Suprapubic skin (tissue), 4 donors: Measurements from ENCODE around the gene SLC22A2. TPM values are rescaled to one million over a fixed set of nuclear protein-coding genes. Genes with fewer than 3 reads are reported as not detected.

Source experiments
- DNase-seq, 2 donors: peaks; one replicate each; pipeline ENCODE4 v3.0.0-alpha.2; 2019; ENCODE audit warnings: low spot score in 2 of 2
- H3K27ac ChIP-seq: fragments of 200-600 bp; sonication (generic); one replicate; pipeline ENCODE4 v1.5.1; 2019
- H3K27me3 ChIP-seq: fragments of 200-600 bp; sonication (generic); one replicate; pipeline ENCODE4 v1.5.1; 2019
- H3K36me3 ChIP-seq: fragments of 200-600 bp; sonication (generic); one replicate; pipeline ENCODE4 v1.5.1; 2019
- H3K4me1 ChIP-seq: fragments of 200-600 bp; sonication (generic); one replicate; pipeline ENCODE4 v1.5.1; 2019
- H3K4me3 ChIP-seq: fragments of 200-600 bp; sonication (generic); one replicate; pipeline ENCODE4 v1.5.1; 2019; ENCODE audit warnings: mild to moderate bottlenecking
- H3K9me3 ChIP-seq: fragments of 200-600 bp; sonication (generic); one replicate; pipeline ENCODE4 v1.5.1; 2019
- EP300 ChIP-seq: sonication (generic); formaldehyde crosslinking; IDR thresholded peaks from one replicate; pipeline ENCODE4 v1.6.1; 2017; ENCODE audit warnings: antibody characterized with exemption
- POLR2A ChIP-seq, 2 donors: fragments of 450-650 bp; IDR thresholded peaks; one replicate each; pipeline ENCODE4 v1.6.1; 2017; ENCODE audit warnings: antibody characterized with exemption in 2 of 2, mild to moderate bottlenecking in 2 of 2, moderate library complexity in 2 of 2
- POLR2AphosphoS5 ChIP-seq, 3 donors: sonication (generic); formaldehyde crosslinking; IDR thresholded peaks; one replicate each; pipeline ENCODE4 v1.6.1; 2017; ENCODE audit warnings: antibody characterized with exemption in 3 of 3
- WGBS: methylation state at CpG from one replicate; pipeline ENCODE4 v1.1.5; 2018; 5-methylcytosine and 5-hydroxymethylcytosine counted together
- total RNA-seq, 4 donors: library from RNA; depleted of rRNA; stranded (reverse); fragments of >200 nt; gene quantifications; one replicate each; pipeline ENCODE4 v1.1.0, GENCODE V29; 2016
- TF ChIP-seq, protein P1 (sequence below), 2 donors: fragments of 200-600 bp in 1 of 2; fragments of 450-650 bp in 1 of 2; sonication (generic) in 1 of 2; IDR thresholded peaks; one replicate each; pipeline ENCODE4 v1.5.1; 2016 to 2019; ENCODE audit warnings: antibody characterized with exemption in 2 of 2, mild to moderate bottlenecking in 1 of 2, moderate library complexity in 1 of 2

The SLC22A2 gene
- total RNA-seq, 4 donors from 2014 or later = not detected

- no peak overlapping the region for H3K27ac ChIP-seq
- no peaks in the 10 kb centered on the region for H3K9me3 ChIP-seq
- H3K4me1 ChIP-seq = no peaks in the 10 kb centered on the region
- no peak for TF ChIP-seq POLR2AphosphoS5 (IDR thresholded peaks at IDR 0.05)
- TF ChIP-seq EP300 = no peak
- TF ChIP-seq, protein P1, sequence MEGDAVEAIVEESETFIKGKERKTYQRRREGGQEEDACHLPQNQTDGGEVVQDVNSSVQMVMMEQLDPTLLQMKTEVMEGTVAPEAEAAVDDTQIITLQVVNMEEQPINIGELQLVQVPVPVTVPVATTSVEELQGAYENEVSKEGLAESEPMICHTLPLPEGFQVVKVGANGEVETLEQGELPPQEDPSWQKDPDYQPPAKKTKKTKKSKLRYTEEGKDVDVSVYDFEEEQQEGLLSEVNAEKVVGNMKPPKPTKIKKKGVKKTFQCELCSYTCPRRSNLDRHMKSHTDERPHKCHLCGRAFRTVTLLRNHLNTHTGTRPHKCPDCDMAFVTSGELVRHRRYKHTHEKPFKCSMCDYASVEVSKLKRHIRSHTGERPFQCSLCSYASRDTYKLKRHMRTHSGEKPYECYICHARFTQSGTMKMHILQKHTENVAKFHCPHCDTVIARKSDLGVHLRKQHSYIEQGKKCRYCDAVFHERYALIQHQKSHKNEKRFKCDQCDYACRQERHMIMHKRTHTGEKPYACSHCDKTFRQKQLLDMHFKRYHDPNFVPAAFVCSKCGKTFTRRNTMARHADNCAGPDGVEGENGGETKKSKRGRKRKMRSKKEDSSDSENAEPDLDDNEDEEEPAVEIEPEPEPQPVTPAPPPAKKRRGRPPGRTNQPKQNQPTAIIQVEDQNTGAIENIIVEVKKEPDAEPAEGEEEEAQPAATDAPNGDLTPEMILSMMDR (IDR thresholded peaks at IDR 0.05) = no peak
- TF ChIP-seq POLR2A (IDR thresholded peaks at IDR 0.05) = no peak
- no peaks in the 10 kb centered on the region for H3K27me3 ChIP-seq
- 92% methylated on average over 8 of the region's 8 CpGs for WGBS
- no peak overlapping the region for H3K4me3 ChIP-seq
- DNase-seq = no peak
- H3K36me3 ChIP-seq = no peaks in the 10 kb centered on the region
These were observed 463 bp upstream of the SLC22A2 start for GRCh38 chr6:160259143-160259425.

DNA sequence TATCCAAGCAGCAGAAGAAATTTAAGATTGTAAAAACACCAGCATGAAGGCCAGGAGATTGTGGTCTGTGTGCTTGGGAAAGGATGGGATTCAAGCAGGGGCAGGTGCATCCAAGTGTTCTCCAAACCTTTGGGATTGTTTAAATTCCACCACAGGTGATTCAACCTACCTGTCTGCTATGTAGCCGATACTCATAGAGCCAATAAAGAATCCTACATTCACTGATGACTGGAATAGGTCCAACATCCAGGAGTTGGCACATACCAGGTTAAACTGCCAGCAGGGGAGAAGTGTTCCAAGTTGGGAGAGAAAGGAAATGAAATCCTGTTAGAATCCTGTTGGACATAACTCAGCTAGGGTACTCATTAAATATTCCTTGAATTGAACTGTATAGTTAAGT, 2.2 kb downstream of the SLC22A2 start:
- no peak for DNase-seq
- 57% methylated on average over 1 of the region's 1 CpG for WGBS
- Histone ChIP-seq H3K27me3 (no peaks in the 10 kb centered on the region), H3K4me3 (no peak overlapping the region), H3K36me3 (no peaks in the 10 kb centered on the region), H3K9me3 (no peaks in the 10 kb centered on the region), H3K4me1 (no peaks in the 10 kb centered on the region), H3K27ac (no peak overlapping the region)
- TF ChIP-seq EP300 (no peak), POLR2A (IDR thresholded peaks at IDR 0.05) (no peak), POLR2AphosphoS5 (IDR thresholded peaks at IDR 0.05) (no peak)
- TF ChIP-seq, protein P1 (IDR thresholded peaks at IDR 0.05) = no peak

- Histone ChIP-seq H3K4me3 (no peak overlapping the region), H3K27ac (no peak overlapping the region), H3K4me1 (no peaks in the 10 kb centered on the region), H3K36me3 (no peaks in the 10 kb centered on the region), H3K9me3 (no peaks in the 10 kb centered on the region), H3K27me3 (no peaks in the 10 kb centered on the region)
- 73% methylated on average over 7 of the region's 7 CpGs for WGBS
- no peak for DNase-seq
- TF ChIP-seq POLR2AphosphoS5 (IDR thresholded peaks at IDR 0.05) = no peak
- TF ChIP-seq, protein P1 (IDR thresholded peaks at IDR 0.05) = no peak
- TF ChIP-seq POLR2A (IDR thresholded peaks at IDR 0.05) = no peak
- TF ChIP-seq EP300 = no peak
These were observed 3.9 kb downstream of the SLC22A2 start for GRCh38 chr6:160254467-160255312.

- Histone ChIP-seq H3K27me3 (no peaks in the 10 kb centered on the region), H3K9me3 (no peaks in the 10 kb centered on the region), H3K27ac (no peak overlapping the region), H3K36me3 (no peaks in the 10 kb centered on the region), H3K4me1 (no peaks in the 10 kb centered on the region), H3K4me3 (no peak overlapping the region)
- no peak for DNase-seq
- WGBS = 73% methylated on average over 1 of the region's 1 CpG
- TF ChIP-seq, protein P1 (IDR thresholded peaks at IDR 0.05) = no peak
- TF ChIP-seq EP300 (no peak), POLR2AphosphoS5 (IDR thresholded peaks at IDR 0.05) (no peak), POLR2A (IDR thresholded peaks at IDR 0.05) (no peak)
These were observed 4.9 kb downstream of the SLC22A2 start for GRCh38 chr6:160253714-160254113.

DNA sequence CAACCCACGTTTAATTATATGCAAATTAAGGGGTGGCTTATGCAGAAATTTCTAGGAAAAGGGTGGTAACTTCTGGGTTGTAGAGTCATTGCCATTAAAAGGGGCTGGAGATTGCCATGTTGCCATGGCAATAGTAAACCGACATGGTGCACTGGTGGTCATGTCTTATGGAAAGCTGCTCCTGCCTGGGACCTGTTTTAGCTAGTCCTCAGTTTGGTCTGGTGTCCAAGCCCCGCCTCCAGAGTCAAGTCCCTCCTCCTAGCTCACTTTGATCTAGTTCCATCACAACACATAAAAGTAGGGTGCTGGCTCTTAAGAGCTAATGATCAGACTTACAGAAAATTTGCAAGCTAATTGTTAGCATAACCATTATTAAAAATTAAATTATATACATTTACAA, 5.3 kb downstream of the SLC22A2 start:
- Histone ChIP-seq H3K27ac (no peak overlapping the region), H3K27me3 (no peaks in the 10 kb centered on the region), H3K36me3 (no peaks in the 10 kb centered on the region), H3K4me1 (peaks cover 2% of the 10 kb centered on the region), H3K9me3 (no peaks in the 10 kb centered on the region), H3K4me3 (no peak overlapping the region)
- no peak for DNase-seq
- WGBS = 31% methylated on average over 3 of the region's 3 CpGs
- TF ChIP-seq POLR2A (IDR thresholded peaks at IDR 0.05) (no peak), POLR2AphosphoS5 (IDR thresholded peaks at IDR 0.05) (no peak), EP300 (no peak)
- TF ChIP-seq, protein P1 (IDR thresholded peaks at IDR 0.05) = no peak
